Measurements from ENCODE around the gene IFNL3. TPM values are rescaled to one million over a fixed set of nuclear protein-coding genes. Genes with fewer than 3 reads are reported as not detected.

Gene IFNL3
- not detected in 2 replicates for total RNA-seq

DNA sequence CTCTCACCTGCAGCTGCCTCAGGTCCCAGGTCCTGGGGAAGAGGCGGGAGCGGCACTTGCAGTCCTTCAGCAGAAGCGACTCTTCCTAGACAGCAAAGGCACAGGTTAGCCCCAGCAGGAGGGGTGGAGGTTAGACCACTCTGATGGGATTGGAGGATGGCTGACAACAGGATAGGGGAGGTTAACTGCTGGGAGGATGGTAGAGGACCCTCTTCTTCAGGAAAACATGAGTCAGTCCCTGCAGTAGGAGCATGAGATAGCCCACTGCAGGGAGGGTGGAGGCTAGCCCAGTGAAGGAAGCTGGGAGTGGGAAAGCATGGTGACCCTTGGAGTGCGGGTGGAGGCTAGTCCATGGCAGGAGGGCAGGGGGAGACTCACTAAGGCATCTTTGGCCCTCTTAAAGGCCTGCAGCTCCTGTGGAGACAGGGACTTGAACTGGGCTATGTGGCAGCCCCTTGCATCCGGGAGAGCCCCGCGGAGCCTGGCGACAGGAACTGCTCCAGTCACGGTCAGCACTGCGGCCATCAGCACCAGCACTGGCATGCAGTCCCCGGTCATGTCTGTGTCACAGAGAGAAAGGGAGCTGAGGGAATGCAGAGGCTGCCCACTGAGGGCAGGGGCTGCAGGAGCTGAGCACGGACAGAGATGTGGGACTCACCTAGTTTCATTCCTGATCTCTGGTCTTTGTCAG is at the start of gene IFNL3:
Gene IFNL3, minus strand, starts transcription at position 597 of the 691 bp plus-strand sequence. Its CDS starts 39 bp downstream, at position 558.

DNA sequence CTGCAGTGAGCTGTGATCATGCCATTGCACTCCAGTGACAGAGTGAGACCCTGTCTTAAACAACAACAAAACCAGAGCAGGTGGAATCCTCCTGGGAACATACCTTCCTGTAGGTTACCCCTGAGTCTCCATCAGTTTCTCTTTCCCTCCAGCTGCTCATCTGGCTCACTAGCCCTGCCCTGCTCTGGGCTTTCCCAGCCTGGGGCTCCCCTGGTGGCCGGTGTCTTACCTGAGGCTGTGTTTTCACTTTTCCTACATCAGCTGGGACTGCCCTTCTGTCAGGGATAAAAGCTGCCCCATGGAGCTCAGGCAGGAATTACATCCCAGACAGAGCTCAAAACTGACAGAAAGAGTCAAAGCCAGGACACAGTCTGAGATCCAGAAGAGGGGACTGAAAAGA is 23.3 kb upstream of the IFNL3 start, which contains the start of gene IFNL2:
Gene IFNL2, plus strand, starts transcription at position 312 of the 400 bp plus-strand sequence. CDS start 173 bp downstream, outside the sequence.

DNA sequence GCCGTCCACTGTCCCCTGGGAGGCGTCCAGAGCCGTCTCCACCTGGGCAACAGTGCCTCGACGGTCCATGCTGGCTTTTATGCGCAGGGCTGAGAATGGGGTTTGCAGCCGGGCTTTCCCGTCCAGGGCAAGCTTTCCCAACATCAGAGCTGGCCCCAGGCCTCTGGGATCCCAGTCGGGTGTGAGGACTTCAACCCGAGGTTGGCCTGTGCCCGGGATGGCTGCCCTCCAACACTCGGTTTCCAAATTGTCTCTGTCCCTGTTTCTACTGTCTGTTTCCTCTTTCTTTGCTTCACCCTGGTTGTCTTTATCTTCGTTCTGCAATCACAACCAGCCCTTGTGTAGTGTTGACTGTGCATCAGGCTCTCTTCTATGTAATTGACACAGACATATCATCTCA is 4.0 kb upstream of the IFNL3 start, which contains the start of gene IFNL4:
Gene IFNL4, minus strand, starts transcription at position 51 of the 400 bp plus-strand sequence.

GRCh38 chr19:39203372-39204341 is 41.1 kb downstream of the IFNL3 start, which contains the start of gene SYCN:
TSS of gene SYCN (minus strand) at chr19:39204263. CDS start at chr19:39204254, 9 bp downstream.

GRCh38 chr19:39196860-39197562 is 47.8 kb downstream of the IFNL3 start, which contains the start of gene NCCRP1:
TSS of gene NCCRP1 (plus strand) at chr19:39196964. CDS start at chr19:39196983, 19 bp downstream.

Other genes with a start within 250 kb of the IFNL3 start
- gene FBXO27, start 212.5 kb downstream of the IFNL3 start, total RNA-seq: 2.9 and 5.4 TPM in 2 replicates
- gene ACP7, start 160.6 kb downstream of the IFNL3 start, total RNA-seq: 0.13 and 11.4 TPM in 2 replicates
- gene PAK4, start 119.2 kb downstream of the IFNL3 start, total RNA-seq: 7.7 and 13.7 TPM in 2 replicates
- not detected in 2 replicates for gene NCCRP1, start 48.0 kb downstream of the IFNL3 start, total RNA-seq
- gene SYCN, start 40.7 kb downstream of the IFNL3 start, total RNA-seq: not detected in 2 replicates
- gene IFNL4, start 3.9 kb upstream of the IFNL3 start, total RNA-seq: not detected in 2 replicates
- not detected in 2 replicates for gene IFNL2, start 23.4 kb upstream of the IFNL3 start, total RNA-seq
- not detected in 2 replicates for gene IFNL1, start 51.4 kb upstream of the IFNL3 start, total RNA-seq
- gene LRFN1, start 75.9 kb upstream of the IFNL3 start, total RNA-seq: 0.26 and 0.50 TPM in 2 replicates
- 0.39 TPM in 1 of 2 replicates, not detected in the other for gene GMFG, start 91.0 kb upstream of the IFNL3 start, total RNA-seq
- gene SAMD4B, start 97.4 kb upstream of the IFNL3 start, total RNA-seq: 91.9 and 106 TPM in 2 replicates
- 23.2 and 26.5 TPM in 2 replicates for gene PAF1, start 146.1 kb upstream of the IFNL3 start, total RNA-seq
- 18.0 and 24.8 TPM in 2 replicates for gene MED29, start 146.4 kb upstream of the IFNL3 start, total RNA-seq
- gene ZFP36, start 161.8 kb upstream of the IFNL3 start, total RNA-seq: 3.0 and 3.3 TPM in 2 replicates
- gene PLEKHG2, start 167.7 kb upstream of the IFNL3 start, total RNA-seq: 28.3 and 35.1 TPM in 2 replicates
- 78.3 and 93.2 TPM in 2 replicates for gene RPS16, start 190.9 kb upstream of the IFNL3 start, total RNA-seq
- gene SUPT5H, start 200.6 kb upstream of the IFNL3 start, total RNA-seq: 63.9 and 66.3 TPM in 2 replicates
- 49.0 and 52.6 TPM in 2 replicates for gene TIMM50, start 235.8 kb upstream of the IFNL3 start, total RNA-seq